Raji (cell line): Measurements from ENCODE around the gene CNGB1.

Experiments used
- POLR2A ChIP-seq: IDR thresholded peaks from 2 replicates; pipeline ENCODE4 v1.6.1; 2011; ENCODE audit warnings: low read depth, low read length, control low read depth; ENCODE audit not compliant: insufficient read depth

The CNGB1 gene

GRCh38 chr16:57897053-57897784 lies 73.7 kb downstream of the CNGB1 start:
- TF ChIP-seq POLR2A, result no peak

DNA sequence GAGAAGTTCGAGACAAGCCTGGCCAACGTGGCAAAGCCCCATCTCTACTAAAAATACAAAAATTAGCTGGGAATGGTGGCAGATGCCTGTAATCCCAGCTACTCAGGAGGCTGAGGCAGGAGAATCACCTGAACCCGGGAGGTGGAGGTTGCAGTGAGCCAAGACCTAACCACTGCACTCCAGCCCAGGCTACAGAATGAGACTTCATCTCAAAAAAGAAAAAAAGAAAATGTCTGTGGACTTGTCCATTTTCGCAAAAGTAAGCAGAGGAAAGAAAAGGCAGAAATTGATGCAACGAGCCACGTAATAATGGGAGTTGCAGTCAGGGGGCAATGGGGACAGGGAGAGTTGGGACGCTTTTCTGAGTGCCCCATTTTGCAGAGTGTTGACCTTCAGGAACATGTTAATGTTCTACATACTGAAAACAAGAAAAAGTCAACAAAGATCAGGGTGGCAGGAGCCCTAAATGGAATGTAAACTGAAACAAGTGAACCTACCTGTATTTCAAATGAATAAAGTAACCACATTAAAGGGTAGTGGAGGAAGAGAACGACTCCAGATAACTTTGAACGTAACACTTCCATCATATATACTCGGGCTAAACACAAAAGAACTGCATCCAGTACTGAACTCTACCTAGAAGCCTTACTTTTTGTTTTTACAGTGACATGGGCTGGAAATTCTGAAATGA lies 76.4 kb downstream of the CNGB1 start:
- no peak for TF ChIP-seq POLR2A

GRCh38 chr16:57893559-57894389 lies 77.2 kb downstream of the CNGB1 start:
- no peak for TF ChIP-seq POLR2A

DNA sequence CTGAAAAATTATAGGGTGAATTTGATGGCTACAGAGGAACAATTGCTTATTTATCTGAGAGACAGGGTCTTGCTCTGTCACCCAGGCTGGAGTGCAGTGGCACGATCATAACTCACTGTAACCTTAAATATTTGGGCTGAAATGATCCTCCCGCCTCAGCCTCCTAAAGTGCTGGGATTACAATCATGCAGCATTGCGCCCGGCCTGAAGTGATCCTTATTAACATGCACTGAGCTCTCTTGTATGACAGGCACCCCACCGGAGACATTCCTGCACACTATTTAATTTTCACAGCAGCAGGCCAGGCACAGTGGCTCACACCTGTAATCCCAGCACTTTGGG lies 77.7 kb downstream of the CNGB1 start:
- no peak for TF ChIP-seq POLR2A

GRCh38 chr16:57892447-57893096 lies 78.4 kb downstream of the CNGB1 start:
- TF ChIP-seq POLR2A, result no peak

- TF ChIP-seq POLR2A, result no peak
These were observed 78.9 kb downstream of the CNGB1 start for GRCh38 chr16:57892041-57892440.

DNA sequence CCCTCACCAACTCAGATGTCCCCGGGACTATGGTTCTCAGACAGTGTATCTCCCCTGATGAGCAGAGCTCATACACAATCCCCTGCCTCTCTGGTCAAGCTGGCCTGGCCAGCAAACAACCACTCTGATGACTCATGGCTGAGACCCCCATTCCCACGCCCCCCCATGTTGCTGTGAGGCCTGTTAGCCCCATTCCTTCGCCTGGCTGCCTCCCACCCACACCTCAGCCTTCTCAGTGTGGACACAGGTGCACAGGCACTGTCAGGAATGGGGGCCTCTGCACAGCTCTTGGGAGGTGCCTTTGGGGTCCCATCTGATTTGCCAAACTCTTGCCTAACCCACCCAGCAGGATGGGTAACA lies 80.2 kb downstream of the CNGB1 start:
- no peak for TF ChIP-seq POLR2A

DNA sequence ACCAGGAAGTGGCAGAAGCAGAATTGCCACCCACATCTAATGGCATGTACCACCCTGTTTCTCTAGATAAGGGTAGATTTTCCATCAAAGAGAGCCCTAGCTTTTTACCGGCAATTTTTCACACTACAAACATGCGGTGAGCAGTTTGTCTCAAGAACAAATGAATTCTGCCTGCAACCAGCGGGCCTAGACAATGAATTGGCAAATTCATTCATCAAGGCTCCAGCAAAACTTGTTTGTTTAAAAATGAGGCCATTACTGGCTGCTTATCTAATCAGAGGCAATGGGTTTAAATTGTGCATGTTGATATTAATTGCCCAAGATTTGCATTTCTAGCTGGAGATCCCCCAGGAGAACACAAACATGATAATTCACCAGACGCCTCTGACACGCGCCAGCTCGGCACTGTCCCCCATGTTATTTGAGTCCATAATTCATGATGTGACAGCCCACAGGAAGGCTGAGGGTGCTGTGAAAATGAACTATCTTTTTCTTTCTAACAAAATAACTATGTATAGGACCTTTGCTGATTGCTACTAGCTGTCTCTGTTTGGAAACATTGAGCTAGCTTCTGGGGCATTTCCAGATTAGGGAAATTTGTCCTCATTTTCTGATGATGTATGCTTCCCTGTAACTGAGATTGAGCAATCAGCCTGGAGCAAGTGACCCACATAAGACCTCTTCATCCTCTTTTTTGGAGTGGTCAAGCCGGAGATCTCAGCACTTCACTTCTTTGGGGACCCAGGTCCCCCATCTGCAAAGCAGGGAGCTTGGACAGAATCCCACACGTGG lies 80.8 kb downstream of the CNGB1 start:
- no peak for TF ChIP-seq POLR2A

GRCh38 chr16:57889522-57889921 lies 81.4 kb downstream of the CNGB1 start:
- TF ChIP-seq POLR2A, result no peak

- no peak for TF ChIP-seq POLR2A
These were observed 81.8 kb downstream of the CNGB1 start for GRCh38 chr16:57889111-57889510.

DNA sequence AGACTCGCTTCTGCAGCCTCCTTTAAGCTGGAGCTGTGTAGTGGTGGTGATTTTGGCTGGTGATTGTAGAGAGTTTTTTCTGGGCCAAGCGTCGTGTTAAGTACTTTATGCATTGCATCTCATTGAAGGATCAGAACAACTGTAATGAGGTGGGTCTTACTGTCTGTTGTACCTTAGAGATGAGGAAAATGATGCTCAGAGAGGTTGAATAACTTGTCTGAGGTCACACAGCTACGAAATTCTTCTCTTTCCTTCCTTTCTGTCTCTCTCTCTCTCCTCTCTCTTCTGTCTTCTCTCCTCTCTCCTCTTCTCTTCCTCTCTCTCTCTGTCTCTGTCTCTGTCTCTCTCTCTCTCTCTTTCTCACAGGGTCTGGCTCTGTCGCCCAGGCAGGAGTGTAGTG lies 82.8 kb downstream of the CNGB1 start:
- TF ChIP-seq POLR2A, result no peak

- no peak for TF ChIP-seq POLR2A
These were observed 83.2 kb downstream of the CNGB1 start for GRCh38 chr16:57887711-57888110.

DNA sequence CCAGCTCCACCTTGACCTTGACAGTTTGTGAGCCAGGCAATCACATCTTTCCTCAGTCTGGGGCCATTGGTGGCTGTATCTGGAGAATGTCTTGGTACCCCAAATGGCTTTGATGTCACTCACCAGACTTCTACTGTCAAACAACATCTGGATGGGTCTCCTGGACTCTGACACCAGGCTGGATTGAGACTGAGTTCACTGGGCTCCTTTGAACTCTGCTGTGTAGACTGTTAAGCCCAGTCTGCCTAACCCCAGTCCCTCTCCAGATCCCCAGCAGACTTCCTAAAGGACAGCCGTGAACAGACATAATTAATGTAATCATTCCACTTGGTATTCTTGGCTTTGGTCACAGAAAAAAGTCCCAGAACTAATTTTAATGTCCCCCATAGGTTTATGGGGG lies 84.5 kb downstream of the CNGB1 start:
- no peak for TF ChIP-seq POLR2A

DNA sequence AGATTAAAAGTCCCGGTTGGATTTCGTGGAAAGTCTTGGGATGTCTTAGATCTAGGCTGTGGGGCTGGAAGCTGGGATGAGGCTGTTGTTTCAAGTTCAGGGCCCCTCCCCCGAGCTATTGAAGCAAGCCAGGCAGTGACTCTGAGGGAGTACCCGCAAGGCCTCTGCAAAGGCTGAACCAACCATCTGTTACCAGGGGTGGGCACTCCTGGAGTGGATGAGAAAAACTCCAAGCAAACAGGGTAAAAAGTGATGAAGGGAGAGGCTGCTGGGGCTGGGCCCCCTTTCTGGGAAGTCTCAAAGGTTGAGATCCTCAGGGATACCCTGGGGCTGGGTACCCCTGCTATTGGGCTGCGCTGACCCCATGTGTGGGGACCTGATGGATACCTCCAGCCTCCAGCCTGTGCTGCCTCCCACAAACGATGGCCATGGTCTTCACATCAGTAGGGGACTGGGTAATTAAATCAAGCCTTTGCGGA lies 86.2 kb downstream of the CNGB1 start:
- no peak for TF ChIP-seq POLR2A
